GM18505 (cell line): ENCODE results near the gene TTL.
"Not testable (repeated sequence)": the region's sequence is repeated elsewhere in the genome, so short reads cannot be mapped to it uniquely, and the experiment has no call there.

ENCODE experiments used
- ATAC-seq: cut with Tn5 transposase; IDR thresholded peaks from one replicate; pipeline ENCODE4 v1.9.1; 2021; ENCODE audit not compliant: unreplicated experiment
- POLR2A ChIP-seq: IDR thresholded peaks from 4 replicates; pipeline ENCODE4 v1.6.1; 2011; ENCODE audit warnings: borderline replicate concordance; ENCODE audit not compliant: insufficient read depth, insufficient read length; ENCODE audit errors: extremely low read depth

TTL gene

DNA sequence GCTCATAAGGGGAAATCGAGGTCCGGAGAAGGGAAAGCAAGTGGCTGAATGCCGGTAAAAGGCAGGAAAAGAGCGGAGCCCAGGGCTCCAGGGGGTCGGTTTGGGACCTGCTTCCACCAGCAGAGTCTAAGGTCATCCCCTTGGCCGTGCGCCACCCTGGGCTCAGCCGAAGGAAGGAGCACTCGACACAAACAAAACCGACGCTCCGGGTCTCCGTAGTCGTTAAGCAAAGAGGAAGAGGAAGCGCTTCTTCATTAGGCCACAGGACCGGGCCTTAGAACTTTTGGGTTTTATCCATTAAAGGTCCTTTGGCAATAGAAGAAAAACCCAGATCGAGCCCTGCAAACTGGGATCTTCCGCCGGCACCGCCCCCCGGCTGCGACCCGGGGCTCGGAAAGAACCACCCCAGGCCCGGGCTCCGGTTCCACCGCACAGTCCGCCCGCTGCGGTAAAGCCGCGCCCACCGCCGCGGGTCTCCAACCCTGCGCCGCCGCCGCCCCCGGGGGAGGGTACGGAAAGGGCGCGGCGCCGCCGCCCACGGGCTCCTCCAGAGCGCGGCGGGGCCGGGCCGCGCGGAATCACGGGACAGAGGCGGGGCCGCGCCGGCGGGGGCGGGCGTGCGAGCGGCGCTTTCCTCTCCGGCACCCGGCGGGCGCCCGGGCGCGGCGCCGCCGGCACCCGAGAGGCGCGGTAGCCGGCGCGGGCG lies at the start of gene TTL:
TSS of gene TTL (plus strand) at position 629 of the 706 bp plus-strand sequence. CDS start 189 bp downstream, outside the sequence.
- peak; percentile 69 for TF ChIP-seq POLR2A
- peak; percentile 72 for ATAC-seq

- ATAC-seq: not testable (repeated sequence)
These were observed 49.6 kb upstream of the TTL start for GRCh38 chr2:112432390-112432734.

GRCh38 chr2:112432735-112433479 lies 49.0 kb upstream of the TTL start:
- peak; percentile 59 for ATAC-seq

DNA sequence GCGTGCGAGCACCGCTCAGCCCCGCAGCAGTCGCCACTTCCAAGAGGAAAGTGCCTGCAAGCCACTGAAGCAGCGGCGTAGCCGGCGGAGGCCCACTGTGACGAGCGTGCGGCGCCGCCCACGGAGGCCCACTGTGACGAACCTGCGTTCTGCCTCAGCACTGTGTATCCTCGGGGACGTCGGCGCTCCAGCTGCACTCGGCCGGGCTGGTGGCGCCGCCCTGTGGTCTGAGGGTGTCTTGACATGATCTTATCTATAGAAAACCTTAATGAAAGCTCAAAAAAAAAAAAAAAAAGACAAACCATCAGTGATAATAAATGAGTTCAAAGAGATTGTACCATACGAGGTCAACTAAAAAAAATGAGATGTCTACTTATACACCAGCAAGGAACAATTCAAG lies 48.5 kb upstream of the TTL start, which contains the start of gene RGPD8:
TSS of gene RGPD8 (minus strand) at position 166 of the 400 bp plus-strand sequence. CDS start 192 bp downstream, outside the sequence.
- peak; percentile 98 for ATAC-seq

GRCh38 chr2:112433932-112434730 lies 47.8 kb upstream of the TTL start:
- no peak for TF ChIP-seq POLR2A
- no peak for ATAC-seq

DNA sequence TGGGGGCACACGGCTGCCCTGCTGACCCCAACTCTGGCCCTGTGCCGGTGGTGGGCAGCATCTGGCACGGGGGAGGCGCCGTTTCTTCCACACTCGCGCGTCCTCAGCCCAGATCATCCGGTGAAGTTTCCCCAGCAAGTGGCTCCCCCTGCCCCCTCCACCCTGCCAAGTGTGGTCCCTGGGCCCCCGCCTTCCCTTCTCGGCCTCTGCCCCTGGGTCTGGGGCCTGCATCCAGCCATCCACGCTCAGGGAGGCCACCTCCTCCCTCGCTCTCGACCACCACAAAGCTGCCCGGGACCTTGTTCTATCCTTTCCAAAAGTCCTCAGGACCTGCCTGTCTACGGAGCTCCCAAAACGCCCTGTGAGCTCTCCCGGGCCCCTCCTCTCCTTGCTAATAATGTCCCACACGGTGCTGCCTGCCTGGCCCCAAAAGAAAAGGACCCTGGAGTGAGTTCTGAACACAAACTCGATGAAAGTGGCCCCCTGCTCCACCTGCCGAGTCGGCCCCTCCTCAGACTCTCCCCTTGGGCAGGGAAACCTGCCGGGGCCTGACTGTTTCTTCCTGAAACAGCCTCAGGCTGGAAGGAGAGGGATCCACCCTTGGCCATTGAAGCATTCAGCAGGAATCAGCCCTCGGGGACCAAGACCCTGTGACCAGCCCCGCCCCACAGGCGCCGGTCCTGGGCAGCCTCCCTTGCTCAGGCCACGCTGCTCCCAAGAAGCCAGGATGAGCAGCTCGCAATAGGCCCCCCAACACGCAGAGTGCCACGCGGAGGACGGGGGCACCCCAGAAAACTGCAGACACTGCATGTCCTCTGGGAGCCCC lies 46.9 kb upstream of the TTL start:
- not testable (repeated sequence) for ATAC-seq

DNA sequence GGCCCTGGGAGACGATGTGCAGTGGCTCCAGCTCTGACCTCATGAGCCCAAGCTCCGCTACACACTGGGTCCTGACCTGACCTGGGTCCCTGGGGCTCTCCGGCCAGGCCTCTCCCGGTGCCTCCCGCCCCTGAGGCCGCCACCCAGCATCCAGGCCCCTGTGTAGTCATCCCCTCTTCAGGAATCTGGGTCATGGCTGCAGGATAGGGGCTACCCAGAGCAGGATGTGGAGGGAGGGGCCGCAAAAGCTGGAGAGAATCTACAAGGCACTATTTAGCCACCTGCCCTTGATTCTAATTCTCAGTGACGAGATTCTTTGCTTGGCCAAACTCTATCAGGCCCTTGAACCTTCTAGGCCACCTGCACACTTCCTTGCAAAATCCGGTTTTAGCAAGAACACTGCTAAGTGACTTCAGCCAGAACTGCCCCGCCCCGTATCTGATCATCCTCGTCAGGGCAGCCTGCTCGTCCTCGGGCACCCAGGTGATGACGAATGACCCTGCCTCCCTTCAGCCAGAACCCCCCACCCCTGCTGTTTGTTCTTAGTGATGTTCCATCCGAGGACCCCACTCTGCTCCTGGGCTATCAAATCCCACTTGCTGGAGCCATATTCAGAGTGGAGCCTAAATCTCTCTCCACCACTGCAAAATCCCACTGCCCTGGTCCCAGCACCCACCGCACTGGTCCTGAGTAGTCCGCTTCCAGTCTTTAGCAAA lies 46.1 kb upstream of the TTL start:
- ATAC-seq: not testable (repeated sequence)

DNA sequence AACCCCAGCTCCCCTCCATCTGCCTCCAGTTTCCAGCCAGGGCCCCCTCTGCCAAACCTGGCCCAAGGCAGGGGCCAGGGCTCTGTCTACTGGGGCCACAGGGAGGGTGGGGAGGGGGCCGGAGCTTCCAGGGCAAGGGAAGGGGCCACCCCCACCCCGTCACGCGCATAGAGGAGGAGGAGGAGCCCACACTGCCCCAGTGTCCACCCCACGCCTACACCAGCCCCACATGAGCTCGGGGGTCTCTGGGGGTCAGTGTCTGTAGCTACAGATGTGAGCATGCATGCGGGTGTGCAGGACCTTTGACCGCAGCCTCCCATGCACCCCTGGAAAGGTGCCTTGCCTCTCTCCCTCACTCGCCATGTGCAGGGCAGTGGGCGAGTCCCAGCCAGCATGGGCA lies 45.0 kb upstream of the TTL start:
- ATAC-seq: not testable (repeated sequence)

DNA sequence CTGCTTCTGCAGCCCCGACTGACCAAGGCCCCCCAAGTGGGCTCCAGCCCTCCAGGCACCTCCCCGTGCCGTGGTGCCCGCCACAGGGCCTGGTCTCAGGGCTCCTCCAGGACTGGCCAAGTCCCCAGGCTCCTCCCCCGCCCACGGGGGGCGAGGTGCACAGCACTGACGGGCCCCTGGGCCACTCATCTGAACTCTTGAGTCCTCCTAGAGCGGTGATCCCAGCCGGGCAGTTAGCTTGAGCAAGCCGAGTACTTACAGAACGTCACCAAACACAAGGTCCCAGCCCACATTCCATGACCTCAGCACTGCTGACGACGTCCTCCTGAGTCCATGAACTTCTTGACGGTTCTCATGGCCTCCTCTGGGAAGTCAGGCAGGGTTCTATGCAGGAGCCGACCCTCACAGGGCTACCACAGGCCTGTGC lies 44.5 kb upstream of the TTL start:
- not testable (repeated sequence) for ATAC-seq

GRCh38 chr2:112438603-112439261 lies 43.2 kb upstream of the TTL start:
- ATAC-seq: not testable (repeated sequence)

DNA sequence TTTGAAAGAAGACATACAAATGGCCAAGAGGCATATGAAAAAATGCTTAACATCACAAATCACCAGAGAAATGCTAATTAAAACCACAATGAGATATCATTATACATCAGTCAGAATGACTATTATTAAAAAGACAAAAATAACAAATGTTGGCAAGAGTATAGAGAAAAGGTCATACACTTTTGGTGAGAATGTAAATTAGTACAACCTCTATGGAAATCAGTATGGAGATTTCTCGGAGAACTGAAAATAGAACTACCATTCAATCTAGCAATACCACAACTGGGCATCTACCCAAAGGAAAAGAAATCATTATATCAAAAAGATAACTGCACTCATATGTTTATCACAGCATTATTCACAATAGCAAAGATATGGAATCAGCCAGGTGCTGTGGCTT lies 37.7 kb upstream of the TTL start:
- ATAC-seq: not testable (repeated sequence)

GRCh38 chr2:112449854-112450253 lies 32.1 kb upstream of the TTL start:
- ATAC-seq: no peak
- TF ChIP-seq POLR2A: no peak

DNA sequence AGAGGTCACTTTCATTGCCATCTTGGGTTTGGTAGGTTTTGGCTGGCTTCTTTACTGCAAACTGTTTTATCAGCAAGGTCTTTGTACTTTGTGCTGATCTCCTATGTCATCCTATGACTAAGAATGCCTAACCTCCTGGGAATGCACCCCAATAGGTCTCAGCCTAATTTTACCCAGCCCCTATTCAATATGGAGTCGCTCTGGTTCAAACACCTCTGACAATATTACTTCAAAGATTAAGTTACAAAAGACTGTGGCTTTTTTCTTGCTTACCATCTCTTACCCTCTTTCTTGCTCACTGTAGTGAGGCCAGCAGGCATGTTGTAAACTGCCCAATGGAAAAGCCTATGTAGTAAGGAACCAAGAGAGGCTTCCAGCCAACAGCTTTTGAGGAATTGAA lies 30.6 kb upstream of the TTL start:
- no peak for TF ChIP-seq POLR2A
- no peak for ATAC-seq
